GM21723 (cell line): ENCODE data around the gene IL15RA.

ENCODE experiments used
- ATAC-seq: cut with Tn5 transposase; IDR thresholded peaks from one replicate; pipeline ENCODE4 v1.9.1; 2021; ENCODE audit warnings: mild to moderate bottlenecking, moderate library complexity; ENCODE audit not compliant: unreplicated experiment

The IL15RA gene, protein sequence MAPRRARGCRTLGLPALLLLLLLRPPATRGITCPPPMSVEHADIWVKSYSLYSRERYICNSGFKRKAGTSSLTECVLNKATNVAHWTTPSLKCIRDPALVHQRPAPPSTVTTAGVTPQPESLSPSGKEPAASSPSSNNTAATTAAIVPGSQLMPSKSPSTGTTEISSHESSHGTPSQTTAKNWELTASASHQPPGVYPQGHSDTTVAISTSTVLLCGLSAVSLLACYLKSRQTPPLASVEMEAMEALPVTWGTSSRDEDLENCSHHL

GRCh38 chr10:5977471-5978229, at the start of gene IL15RA:
TSS of gene IL15RA (minus strand) at chr10:5977543. CDS start at chr10:5977492, 51 bp downstream.
- ATAC-seq: peak; percentile 66

DNA sequence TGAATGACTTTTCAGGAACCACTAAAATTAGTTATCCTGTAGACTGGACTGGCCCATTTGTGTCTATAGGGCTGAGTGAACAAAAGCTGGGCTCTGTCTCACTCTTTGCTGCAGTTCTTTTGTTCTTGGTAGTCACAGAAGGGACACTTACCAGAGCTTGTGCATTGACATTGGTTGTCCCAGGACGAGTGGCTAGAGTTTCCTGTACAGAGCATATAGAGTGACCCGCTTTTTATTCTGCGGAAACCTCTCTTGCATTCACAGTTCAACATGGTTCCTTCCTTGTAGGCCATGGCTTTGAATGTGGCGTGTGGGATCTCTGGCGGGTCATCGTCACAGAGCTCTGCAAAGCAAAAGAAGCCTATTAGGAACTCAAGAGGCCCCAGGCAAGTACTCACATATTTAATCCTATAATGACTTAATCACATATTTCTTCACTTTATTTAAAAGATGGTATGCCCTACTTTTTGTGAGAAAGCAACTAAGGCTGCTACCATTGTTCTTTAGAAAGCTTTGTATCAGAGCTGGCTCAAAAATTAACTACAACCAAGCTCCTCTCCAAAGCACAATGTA, 48.4 kb upstream of the IL15RA start:
- no peak for ATAC-seq

- ATAC-seq: no peak
Measured at GRCh38 chr10:6024334-6024682, 47.0 kb upstream of the IL15RA start.

DNA sequence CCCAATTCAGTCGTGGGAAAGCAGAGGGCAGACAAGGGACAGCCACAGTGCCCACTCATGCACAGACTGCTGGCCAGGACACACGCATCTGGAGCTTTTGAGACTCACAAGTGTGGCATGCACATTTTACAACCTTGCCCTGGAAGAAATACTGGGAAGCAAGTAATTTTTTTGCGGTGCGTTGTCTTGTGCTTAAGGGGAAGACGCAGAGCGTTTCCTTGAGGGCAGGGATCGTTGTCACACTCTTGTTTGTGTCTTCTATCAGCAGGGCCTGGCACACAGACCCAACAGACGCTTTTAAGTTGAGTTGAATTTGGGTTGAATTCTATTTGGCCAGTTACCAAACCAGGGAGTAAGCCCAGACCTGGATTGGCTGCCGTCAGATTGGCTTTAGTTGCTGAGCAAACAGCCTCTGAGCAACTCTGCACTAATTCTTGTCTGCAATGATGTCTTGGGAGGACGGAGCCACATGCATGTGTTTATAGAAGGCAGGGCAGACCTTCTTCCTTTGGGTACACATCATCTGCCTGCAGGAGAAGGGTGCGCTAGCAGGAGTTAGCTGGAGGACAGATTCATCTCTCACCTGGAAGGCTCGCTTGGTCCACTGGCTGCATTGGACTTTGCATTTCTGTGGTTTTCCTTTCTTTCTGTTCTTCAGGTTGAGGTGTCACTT, 46.5 kb upstream of the IL15RA start:
- no peak for ATAC-seq

DNA sequence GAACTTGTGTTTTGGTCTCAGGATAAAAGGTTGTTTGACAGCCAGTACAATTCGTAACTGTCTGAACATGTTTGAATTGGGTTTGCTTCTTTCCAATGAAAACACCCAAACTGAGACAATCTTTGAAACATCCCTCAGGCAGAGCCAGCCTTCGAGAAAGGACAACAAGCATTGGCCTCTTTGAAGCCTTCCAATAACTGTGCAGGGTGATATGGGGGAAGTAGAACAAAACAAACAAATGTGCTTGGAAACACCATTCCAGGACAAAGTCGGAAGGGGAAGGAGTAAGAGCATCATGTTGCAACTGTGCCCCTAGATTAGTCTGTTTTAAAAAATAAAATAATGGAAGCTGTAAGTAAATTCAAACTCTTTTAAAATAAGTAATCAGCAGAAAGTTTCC, 45.3 kb upstream of the IL15RA start:
- ATAC-seq: no peak

DNA sequence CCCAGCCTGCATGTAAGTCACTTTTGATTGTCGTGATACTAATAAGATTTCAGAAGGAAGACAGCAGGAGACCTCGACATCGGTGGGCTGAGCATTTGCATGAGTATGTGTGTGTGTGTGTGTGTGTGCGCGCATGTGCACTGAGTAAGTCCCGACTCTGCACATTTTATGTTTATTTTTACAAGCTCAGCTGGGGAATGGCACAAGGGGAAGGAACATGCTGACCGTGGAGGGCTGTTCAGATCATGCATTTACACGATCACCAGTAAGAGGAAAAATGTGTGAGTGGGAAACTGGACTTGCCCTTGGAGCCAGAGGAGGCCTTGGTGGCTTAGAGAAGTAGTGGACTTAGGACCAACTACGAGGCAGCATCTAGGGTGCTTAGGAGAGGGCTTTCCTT, 43.5 kb upstream of the IL15RA start:
- no peak for ATAC-seq

DNA sequence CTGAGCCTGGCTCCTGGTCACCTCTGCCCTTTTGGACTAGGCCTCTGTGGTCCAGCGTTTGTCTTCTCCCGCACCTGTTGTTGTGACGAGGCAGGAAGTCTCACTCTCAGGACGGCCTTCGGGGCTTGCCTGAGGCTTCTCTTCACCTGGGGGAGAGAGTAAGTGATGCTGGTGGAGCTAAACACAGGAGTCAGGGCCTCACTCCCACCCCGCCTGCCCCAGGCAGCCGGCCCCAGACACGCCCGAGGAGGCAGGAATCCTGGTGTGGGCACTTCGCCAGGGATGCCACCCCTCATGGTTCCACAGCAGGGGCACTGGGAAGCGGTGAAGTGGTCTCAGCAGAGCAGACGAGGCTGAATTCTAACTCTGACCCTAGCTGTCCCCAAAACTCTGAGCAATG, 42.5 kb upstream of the IL15RA start:
- no peak for ATAC-seq

DNA sequence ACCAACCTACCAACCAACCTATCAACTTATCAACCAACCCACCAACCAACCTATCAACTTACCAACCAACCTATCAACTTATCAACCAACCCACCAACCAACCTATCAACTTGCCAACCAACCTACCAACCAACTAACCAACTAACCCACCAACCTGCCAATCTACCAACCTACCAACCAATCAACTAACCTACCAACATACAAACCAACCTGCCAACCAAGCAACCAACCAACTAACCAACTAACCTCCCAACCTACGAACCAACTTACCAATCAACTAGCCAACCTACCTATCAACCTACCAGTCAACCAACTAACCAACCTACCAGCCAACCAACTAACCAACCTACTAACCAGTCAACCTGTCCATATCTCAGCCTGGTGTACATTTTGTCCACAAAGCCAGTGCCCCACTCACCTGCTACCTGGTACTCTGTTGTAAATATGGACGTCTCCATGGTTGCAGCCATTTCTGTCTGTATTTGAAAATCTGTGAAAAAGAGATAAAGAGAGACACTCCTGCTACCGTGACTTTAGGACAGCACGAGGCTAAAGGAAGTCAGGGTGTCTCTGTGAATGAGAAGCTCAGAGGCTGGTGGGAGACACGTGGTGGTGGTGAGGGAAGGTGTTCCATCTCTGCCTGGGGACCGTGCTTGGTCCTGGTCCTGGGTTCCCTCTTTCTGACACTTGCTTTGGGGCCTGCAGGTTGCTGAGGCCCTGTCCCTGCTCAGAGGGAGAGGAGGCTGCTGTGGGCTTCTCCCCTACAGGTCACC, 41.9 kb upstream of the IL15RA start:
- ATAC-seq: no peak

GRCh38 chr10:6018422-6018821, 41.1 kb upstream of the IL15RA start:
- no peak for ATAC-seq

GRCh38 chr10:6017781-6018354, 40.5 kb upstream of the IL15RA start:
- no peak for ATAC-seq

- ATAC-seq: peak; percentile 76
Measured at GRCh38 chr10:6014241-6014761, 37.0 kb upstream of the IL15RA start.

- ATAC-seq: peak; percentile 28
Measured at GRCh38 chr10:6013413-6014192, 36.3 kb upstream of the IL15RA start.

- ATAC-seq: no peak
Measured at GRCh38 chr10:6012121-6012905, 35.0 kb upstream of the IL15RA start.

- ATAC-seq: no peak
Measured at GRCh38 chr10:6011558-6011957, 34.2 kb upstream of the IL15RA start.

GRCh38 chr10:6010569-6010968, 33.2 kb upstream of the IL15RA start:
- ATAC-seq: no peak

GRCh38 chr10:6009961-6010360, 32.6 kb upstream of the IL15RA start:
- no peak for ATAC-seq

DNA sequence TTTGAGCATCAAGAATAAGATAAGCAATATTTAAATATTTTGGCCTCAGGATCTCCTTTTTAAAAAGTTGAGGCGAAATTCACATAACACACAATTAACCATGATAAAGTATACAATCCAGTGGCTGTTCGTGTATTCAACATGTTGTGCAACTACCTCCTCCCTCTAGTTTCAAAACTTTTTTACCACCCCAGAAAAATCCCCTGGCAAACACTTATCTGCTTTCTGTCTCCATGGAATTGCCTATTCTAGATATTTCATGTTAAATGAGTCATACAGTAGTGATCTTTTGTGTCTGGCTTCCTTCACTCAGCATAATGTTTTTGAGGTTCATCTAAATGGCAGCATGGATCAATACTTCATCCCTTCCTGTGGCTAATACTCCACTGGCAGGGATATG, 31.8 kb upstream of the IL15RA start:
- ATAC-seq: no peak

DNA sequence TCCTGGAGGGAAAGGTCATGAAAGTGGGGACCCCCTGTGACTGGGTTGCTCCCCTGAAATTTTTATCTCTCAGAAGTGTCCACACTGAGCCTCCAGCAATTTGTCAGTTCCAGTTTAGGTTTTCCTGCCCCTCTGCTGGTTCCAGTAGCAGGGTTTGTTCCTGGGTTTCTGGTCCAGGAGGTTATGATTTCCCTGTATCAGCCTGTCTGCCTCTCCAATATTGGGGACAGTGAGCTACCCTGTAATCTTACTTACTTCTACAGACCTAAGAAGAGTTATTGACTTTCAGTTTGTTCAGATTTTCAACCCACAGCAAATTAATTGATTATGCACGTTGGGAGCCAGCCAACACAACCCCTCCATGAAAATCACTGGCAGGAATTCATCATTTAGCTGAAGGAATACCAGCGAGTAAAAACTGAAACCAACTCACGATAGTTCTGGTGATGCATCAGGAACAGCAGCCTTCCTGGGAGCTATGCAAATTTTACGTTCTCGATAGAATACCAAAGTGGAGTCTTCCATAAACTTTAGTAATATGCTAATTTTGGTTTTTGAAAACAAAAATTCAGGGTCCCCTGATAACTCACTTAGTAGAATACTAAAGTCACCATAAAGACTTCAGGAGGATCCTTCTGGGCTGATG, 31.3 kb upstream of the IL15RA start:
- no peak for ATAC-seq
